Mammary epithelial cell (primary cell): Measurements from ENCODE around the gene PCNX2.

ENCODE experiments used
- EZH2 ChIP-seq: IDR thresholded peaks from 2 replicates; pipeline ENCODE4 v1.6.1; 2012; ENCODE audit warnings: low read length, inconsistent platforms, borderline replicate concordance
- TF ChIP-seq, protein P1 (sequence below), 2 donors: IDR thresholded peaks in 1 of 2; conservative IDR thresholded peaks in 1 of 2; 2 replicates each; pipeline ENCODE4 v1.5.1; 2011 to 2012; ENCODE audit warnings: inconsistent platforms in 2 of 2, low read length in 2 of 2, mild to moderate bottlenecking in 2 of 2, control low read depth in 1 of 2, low read depth in 1 of 2; ENCODE audit not compliant: insufficient read depth in 1 of 2; ENCODE audit errors: extremely low read depth in 1 of 2

DNA sequence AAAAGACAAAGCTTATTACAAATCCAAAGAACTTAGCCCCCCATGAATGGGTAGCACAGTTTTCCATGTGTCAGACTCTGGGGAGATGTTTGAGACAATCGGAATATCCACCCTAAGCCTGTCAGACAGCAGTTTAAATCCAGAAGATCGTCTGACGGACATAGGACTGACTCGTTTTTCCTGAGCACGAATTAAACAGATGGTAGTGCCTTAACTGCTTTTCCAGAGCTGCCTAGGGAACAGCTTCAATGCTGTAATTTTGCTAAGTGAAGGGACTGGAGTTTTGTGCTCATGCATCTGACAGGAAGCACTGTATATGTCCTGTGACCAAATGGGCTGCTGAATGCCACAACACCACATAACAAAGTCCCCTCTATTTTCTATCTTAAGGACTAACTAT lies 48.6 kb downstream of the PCNX2 start:
- TF ChIP-seq, protein P1, sequence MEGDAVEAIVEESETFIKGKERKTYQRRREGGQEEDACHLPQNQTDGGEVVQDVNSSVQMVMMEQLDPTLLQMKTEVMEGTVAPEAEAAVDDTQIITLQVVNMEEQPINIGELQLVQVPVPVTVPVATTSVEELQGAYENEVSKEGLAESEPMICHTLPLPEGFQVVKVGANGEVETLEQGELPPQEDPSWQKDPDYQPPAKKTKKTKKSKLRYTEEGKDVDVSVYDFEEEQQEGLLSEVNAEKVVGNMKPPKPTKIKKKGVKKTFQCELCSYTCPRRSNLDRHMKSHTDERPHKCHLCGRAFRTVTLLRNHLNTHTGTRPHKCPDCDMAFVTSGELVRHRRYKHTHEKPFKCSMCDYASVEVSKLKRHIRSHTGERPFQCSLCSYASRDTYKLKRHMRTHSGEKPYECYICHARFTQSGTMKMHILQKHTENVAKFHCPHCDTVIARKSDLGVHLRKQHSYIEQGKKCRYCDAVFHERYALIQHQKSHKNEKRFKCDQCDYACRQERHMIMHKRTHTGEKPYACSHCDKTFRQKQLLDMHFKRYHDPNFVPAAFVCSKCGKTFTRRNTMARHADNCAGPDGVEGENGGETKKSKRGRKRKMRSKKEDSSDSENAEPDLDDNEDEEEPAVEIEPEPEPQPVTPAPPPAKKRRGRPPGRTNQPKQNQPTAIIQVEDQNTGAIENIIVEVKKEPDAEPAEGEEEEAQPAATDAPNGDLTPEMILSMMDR (conservative IDR thresholded peaks at IDR 0.05 in 1 of 2, IDR thresholded peaks at IDR 0.05 in 1 of 2; ENCODE audit: extremely low read depth in 1 of 2, insufficient read depth in 1 of 2, low read depth in 1 of 2, low read length in 2 of 2), result no peak
- no peak for TF ChIP-seq EZH2
